ENCODE data around the gene BANP.

The BANP gene

DNA sequence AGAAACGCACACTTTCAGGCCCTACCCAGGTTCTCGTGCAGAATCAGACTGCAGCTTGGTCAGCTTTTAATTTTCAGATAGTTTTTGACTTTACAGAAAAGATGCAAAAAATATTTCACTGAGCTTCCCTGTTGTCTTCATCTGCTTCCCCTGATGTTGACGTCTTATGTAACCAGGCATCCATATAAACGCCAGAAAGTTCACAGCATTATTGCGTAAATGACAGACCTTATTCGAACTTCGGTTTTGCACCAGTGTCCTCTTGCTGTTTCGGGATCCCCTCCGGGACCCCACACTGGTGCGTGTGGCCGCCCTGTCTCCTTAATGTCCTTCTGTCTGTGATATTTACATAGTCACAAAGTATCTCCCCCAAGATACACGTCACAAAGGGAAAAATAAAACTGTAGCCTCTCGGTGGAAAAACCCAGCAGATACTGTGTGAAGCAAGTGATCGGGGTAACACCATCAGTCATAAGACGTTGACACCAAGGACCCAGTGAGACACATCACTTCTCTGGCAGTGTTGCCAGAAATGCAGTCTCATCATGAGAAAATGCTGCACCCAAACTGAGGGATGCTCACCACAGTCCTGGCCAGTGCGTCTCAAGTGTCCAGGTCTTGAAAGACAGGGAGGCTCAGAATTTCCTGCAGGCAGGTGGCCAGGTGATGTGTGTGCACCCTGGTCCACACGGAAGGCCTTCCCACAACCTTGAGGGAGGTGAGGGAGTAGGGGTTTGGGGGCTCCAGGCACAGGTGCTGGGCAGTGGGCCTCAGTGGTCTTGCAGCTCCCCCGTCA lies 4.3 kb downstream of the BANP start:
- Histone ChIP-seq H3K4me1 (ENCODE audit: control insufficient read depth, insufficient read depth, low read length) (peaks cover 3% of the 10 kb centered on the region), H3K9ac (ENCODE audit: low read depth, low read length) (peak overlapping the region; percentile 24), H3K36me3 (ENCODE audit: control insufficient read depth, insufficient read depth, low read length) (peaks cover 17% of the 10 kb centered on the region), H3K27me3 (ENCODE audit: control insufficient read depth, insufficient read depth, low read length) (no peaks in the 10 kb centered on the region), H3K9me3 (ENCODE audit: control insufficient read depth, insufficient read depth, low read length) (no peaks in the 10 kb centered on the region), H3K4me3 (ENCODE audit: low read depth, low read length) (no peak overlapping the region)

DNA sequence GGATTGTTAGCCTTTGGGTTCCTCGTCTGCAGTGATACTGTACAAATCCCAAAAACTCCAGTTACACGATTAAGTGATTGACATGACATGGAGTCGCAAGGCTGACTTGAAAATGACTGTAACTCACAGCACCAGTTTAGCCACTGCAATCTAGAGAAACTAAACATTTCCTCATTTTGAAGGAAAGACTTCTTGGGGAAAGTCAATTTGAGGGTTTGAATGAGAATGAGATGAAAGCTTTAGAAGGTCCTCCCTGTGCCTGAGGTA lies 4.8 kb downstream of the BANP start:
- H3K36me3 ChIP-seq (ENCODE audit: control insufficient read depth, insufficient read depth, low read length) = peaks cover 17% of the 10 kb centered on the region
- peaks cover 3% of the 10 kb centered on the region for H3K4me1 ChIP-seq (ENCODE audit: control insufficient read depth, insufficient read depth, low read length)
- H3K4me3 ChIP-seq (ENCODE audit: low read depth, low read length) = no peak overlapping the region
- H3K9me3 ChIP-seq (ENCODE audit: control insufficient read depth, insufficient read depth, low read length) = no peaks in the 10 kb centered on the region
- H3K27me3 ChIP-seq (ENCODE audit: control insufficient read depth, insufficient read depth, low read length) = no peaks in the 10 kb centered on the region
- no peak overlapping the region for H3K9ac ChIP-seq (ENCODE audit: low read depth, low read length)

DNA sequence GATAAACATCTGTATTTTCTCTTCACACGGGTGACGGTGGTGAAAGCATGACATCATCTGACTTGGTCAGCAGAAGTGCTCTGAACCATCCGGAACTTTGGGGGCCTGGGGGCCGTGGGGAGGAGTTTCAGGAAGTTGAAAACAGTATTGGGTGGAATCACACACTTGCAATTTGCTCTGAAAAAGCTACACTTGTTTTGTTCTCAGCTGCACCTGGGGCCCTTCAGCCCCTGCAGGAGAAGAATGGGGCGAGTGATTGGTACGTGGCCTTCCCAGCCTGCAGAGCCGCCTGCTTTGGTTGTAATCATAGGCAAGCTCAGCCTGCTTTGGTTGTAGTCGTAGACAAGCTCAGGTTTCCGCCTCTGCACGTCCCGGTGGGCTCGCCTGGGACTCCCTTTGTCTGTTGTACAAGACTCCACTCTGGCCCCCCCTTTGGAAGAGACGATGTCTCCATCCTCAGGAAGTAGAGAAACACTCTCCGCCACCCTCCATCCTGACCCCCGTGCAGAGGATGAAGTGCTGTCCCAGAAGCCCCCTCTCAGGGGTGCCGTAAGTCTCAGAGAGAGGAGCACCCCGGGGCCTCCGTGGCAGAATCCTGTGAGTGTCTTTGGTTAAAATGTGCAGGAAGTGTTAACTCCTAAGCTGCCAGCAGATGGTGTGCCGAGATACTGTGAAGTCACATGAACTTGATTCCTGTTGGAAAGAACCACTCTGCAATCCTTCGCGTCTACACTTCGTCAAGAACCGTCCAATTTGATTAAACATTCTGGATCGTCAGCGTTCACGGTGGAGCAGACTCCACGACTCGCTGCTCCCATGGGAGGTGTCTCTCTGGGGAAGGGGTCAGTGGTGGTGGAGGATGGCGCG lies 5.4 kb downstream of the BANP start:
- peaks cover 3% of the 10 kb centered on the region for H3K4me1 ChIP-seq (ENCODE audit: control insufficient read depth, insufficient read depth, low read length)
- no peaks in the 10 kb centered on the region for H3K27me3 ChIP-seq (ENCODE audit: control insufficient read depth, insufficient read depth, low read length)
- no peak overlapping the region for H3K9ac ChIP-seq (ENCODE audit: low read depth, low read length)
- no peaks in the 10 kb centered on the region for H3K9me3 ChIP-seq (ENCODE audit: control insufficient read depth, insufficient read depth, low read length)
- no peak overlapping the region for H3K4me3 ChIP-seq (ENCODE audit: low read depth, low read length)
- peaks cover 17% of the 10 kb centered on the region for H3K36me3 ChIP-seq (ENCODE audit: control insufficient read depth, insufficient read depth, low read length)

DNA sequence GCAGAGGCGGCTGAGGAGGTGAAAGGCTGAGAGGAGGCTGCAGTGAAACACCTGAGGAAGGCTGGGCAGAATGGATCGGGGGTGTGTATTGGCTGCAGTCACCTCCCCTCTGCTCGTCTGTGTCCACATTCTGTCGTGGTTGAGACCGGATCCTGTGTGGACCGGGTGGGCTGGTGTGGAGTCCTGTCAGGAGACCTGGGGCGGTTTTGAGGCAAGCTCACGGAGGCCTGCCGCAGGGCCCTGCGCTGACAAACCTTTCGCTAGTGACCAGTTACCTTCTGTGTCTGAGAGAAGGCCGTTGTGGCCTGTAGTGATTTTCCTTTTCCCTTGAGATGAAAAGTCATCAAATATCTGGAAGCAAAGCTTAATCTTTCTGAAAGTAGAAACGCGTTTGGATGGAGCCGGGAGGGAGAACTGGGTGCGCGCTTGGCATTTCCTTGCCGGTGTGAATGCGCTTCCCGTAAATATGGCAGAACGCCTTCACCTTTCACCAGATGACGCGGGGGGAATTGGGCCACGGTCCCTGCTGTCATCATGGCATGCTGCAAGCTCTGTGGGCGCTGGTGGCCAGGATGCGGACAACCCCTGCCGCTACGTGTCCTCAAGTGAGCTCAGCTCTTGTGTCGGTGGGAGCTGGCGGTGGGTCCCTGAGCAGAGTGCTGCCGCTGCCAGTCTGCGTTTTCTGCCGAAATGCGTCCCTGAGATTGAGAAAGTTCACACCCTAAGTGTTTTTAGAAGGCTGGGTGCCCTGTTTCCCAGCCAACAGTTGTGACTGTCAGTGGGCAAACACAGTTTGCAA lies 6.3 kb downstream of the BANP start:
- Histone ChIP-seq H3K4me1 (ENCODE audit: control insufficient read depth, insufficient read depth, low read length) (peaks cover 3% of the 10 kb centered on the region), H3K4me3 (ENCODE audit: low read depth, low read length) (no peak overlapping the region), H3K27me3 (ENCODE audit: control insufficient read depth, insufficient read depth, low read length) (no peaks in the 10 kb centered on the region), H3K9ac (ENCODE audit: low read depth, low read length) (no peak overlapping the region), H3K36me3 (ENCODE audit: control insufficient read depth, insufficient read depth, low read length) (peaks cover 17% of the 10 kb centered on the region), H3K9me3 (ENCODE audit: control insufficient read depth, insufficient read depth, low read length) (no peaks in the 10 kb centered on the region)

DNA sequence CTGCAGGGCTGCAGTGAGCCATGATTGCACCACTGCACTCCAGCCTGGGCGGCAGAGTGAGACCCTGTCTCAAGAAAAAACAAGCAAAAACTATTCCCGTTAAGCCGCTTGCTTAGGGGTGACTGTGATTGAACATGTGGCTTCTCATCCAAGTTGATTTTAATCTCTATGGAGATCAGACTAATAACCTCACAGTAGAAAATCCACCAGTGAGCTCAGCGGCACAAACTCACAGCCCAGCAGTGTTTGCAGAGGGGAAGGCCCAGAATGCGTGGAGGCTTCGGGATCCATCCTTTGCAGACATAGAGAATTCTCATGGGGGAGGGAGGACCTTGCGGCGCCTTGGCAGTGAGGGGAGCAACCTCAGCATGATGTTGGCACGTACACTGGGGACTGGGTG lies 7.4 kb downstream of the BANP start:
- Histone ChIP-seq H3K4me3 (ENCODE audit: low read depth, low read length) (no peak overlapping the region), H3K4me1 (ENCODE audit: control insufficient read depth, insufficient read depth, low read length) (peaks cover 3% of the 10 kb centered on the region), H3K27me3 (ENCODE audit: control insufficient read depth, insufficient read depth, low read length) (no peaks in the 10 kb centered on the region), H3K9ac (ENCODE audit: low read depth, low read length) (no peak overlapping the region), H3K9me3 (ENCODE audit: control insufficient read depth, insufficient read depth, low read length) (no peaks in the 10 kb centered on the region), H3K36me3 (ENCODE audit: control insufficient read depth, insufficient read depth, low read length) (peaks cover 14% of the 10 kb centered on the region)

DNA sequence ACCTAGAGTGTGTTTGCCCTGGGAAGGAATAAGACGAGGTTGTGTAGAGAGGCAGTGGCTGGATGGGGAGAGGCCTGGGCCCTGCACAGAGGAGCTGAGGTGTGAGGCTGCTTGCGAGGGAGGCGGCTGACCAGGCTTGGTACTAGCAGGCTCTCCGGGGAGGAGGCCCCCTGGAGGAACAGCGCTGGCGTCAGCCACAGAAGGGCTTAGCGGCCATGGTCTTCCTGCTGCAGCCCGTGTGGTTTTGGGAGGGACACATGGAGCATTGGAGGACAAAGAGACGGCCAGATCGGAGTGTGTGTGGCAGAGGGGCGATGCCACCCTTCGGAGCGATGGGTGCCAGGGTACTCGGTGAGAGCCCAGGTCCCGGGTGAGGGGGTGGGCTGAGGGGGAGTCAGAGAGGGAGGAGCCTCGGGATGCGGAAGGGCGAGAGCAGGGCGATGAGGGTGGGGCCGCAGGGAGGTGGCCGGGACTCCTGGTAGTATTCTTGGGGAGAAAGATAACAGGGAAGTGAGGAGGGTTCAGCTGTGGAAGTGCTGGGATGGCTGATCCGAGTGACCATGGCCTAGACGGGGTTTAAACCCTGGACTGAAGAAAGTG lies 8.3 kb downstream of the BANP start:
- Histone ChIP-seq H3K9me3 (ENCODE audit: control insufficient read depth, insufficient read depth, low read length) (no peaks in the 10 kb centered on the region), H3K4me3 (ENCODE audit: low read depth, low read length) (no peak overlapping the region), H3K9ac (ENCODE audit: low read depth, low read length) (peak overlapping the region; percentile 16), H3K27me3 (ENCODE audit: control insufficient read depth, insufficient read depth, low read length) (no peaks in the 10 kb centered on the region), H3K36me3 (ENCODE audit: control insufficient read depth, insufficient read depth, low read length) (peaks cover 8% of the 10 kb centered on the region), H3K4me1 (ENCODE audit: control insufficient read depth, insufficient read depth, low read length) (peaks cover 3% of the 10 kb centered on the region)

DNA sequence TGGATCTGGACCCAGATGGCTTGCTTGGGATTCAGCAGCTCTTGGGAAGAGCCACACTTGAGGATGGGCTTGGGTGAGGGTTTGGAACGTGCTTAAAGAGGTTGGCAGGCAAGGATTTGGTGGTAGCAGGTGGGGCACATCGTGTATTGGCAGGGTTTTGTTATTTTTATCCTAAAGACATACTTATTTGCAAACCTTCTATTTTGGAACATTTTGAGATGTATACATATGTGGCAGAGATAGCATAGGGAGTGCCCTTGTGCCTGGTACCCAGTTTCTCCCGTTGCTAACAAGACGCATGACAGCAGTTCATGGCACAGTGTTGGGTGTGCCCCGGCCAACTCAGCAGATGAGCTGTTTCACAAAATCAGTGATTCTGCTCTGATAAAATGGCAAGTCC lies 9.1 kb downstream of the BANP start:
- Histone ChIP-seq H3K27me3 (ENCODE audit: control insufficient read depth, insufficient read depth, low read length) (no peaks in the 10 kb centered on the region), H3K36me3 (ENCODE audit: control insufficient read depth, insufficient read depth, low read length) (peaks cover 8% of the 10 kb centered on the region)

DNA sequence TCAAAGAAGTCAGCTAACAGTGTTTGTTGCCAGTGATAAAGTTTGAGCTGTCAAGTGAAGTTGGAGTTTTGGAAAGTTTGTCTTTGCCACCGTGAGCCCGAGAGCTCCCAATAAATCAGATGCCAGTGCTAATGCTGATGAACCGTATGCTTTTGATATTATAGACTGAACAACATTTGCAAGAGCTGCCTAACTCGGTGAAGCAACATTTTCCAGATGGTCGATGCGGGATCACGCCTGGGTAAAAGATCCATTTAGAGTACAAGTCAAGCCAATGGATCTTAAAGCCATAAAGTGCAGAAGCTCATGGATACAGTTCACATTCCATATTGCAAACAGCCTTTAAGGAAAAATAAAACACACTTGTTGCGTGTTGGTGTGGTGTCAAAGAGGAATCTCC lies 9.6 kb downstream of the BANP start:
- H3K9me3 ChIP-seq (ENCODE audit: control insufficient read depth, insufficient read depth, low read length) = no peaks in the 10 kb centered on the region
- H3K9ac ChIP-seq (ENCODE audit: low read depth, low read length) = no peak overlapping the region
- peaks cover 3% of the 10 kb centered on the region for H3K4me1 ChIP-seq (ENCODE audit: control insufficient read depth, insufficient read depth, low read length)
- peaks cover 8% of the 10 kb centered on the region for H3K36me3 ChIP-seq (ENCODE audit: control insufficient read depth, insufficient read depth, low read length)
- H3K27me3 ChIP-seq (ENCODE audit: control insufficient read depth, insufficient read depth, low read length) = no peaks in the 10 kb centered on the region
- H3K4me3 ChIP-seq (ENCODE audit: low read depth, low read length) = no peak overlapping the region

More for the DNA sequence above, 9.1 kb downstream of the BANP start:
- peaks cover 3% of the 10 kb centered on the region for H3K4me1 ChIP-seq (ENCODE audit: control insufficient read depth, insufficient read depth, low read length)
- no peak overlapping the region for H3K4me3 ChIP-seq (ENCODE audit: low read depth, low read length)
- H3K9me3 ChIP-seq (ENCODE audit: control insufficient read depth, insufficient read depth, low read length) = no peaks in the 10 kb centered on the region
- no peak overlapping the region for H3K9ac ChIP-seq (ENCODE audit: low read depth, low read length)

DNA sequence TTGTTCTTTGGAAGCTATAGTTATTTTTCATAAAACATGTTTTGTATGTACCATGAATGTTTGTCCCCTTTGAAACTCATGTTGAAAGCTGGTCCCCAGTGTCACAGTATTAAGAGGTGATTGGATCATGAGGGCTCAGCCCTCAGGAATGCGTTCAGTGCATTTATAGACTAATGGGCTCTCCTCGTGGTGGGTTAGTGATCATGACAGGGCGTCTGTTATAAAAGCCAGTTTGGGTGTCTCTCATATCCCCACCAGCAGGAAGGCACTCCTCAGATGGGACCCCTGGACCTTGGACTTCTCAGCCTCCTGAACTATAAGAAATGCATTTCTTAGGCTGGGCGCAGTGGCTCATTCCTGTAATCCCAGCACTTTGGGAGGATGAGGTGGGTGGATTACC lies 10.4 kb downstream of the BANP start:
- Histone ChIP-seq H3K9ac (ENCODE audit: low read depth, low read length) (no peak overlapping the region), H3K4me3 (ENCODE audit: low read depth, low read length) (no peak overlapping the region), H3K36me3 (ENCODE audit: control insufficient read depth, insufficient read depth, low read length) (peaks cover 8% of the 10 kb centered on the region), H3K27me3 (ENCODE audit: control insufficient read depth, insufficient read depth, low read length) (no peaks in the 10 kb centered on the region), H3K9me3 (ENCODE audit: control insufficient read depth, insufficient read depth, low read length) (no peaks in the 10 kb centered on the region), H3K4me1 (ENCODE audit: control insufficient read depth, insufficient read depth, low read length) (peaks cover 3% of the 10 kb centered on the region)

DNA sequence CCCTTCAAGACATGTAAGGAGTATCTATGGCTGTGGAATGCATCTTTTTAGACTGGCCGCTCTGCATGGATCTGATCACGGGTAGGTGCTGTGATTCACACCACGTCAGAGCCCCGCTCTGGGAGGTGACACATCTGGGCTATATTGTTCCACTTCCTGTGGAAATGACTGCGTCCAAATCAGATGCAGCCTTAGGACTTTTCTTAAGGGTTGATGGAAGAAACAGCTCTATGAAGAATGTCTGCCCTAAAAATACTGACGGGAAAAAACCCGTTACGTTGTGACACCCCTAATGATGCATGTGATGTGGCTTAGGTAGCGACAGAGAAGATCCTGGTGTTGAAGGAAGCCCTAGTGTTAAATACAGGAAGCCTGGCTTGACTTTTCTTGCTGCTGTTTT lies 12.2 kb downstream of the BANP start:
- Histone ChIP-seq H3K36me3 (ENCODE audit: control insufficient read depth, insufficient read depth, low read length) (no peaks in the 10 kb centered on the region), H3K27me3 (ENCODE audit: control insufficient read depth, insufficient read depth, low read length) (no peaks in the 10 kb centered on the region), H3K9me3 (ENCODE audit: control insufficient read depth, insufficient read depth, low read length) (no peaks in the 10 kb centered on the region), H3K9ac (ENCODE audit: low read depth, low read length) (no peak overlapping the region), H3K4me1 (ENCODE audit: control insufficient read depth, insufficient read depth, low read length) (peaks cover 3% of the 10 kb centered on the region), H3K4me3 (ENCODE audit: low read depth, low read length) (no peak overlapping the region)

DNA sequence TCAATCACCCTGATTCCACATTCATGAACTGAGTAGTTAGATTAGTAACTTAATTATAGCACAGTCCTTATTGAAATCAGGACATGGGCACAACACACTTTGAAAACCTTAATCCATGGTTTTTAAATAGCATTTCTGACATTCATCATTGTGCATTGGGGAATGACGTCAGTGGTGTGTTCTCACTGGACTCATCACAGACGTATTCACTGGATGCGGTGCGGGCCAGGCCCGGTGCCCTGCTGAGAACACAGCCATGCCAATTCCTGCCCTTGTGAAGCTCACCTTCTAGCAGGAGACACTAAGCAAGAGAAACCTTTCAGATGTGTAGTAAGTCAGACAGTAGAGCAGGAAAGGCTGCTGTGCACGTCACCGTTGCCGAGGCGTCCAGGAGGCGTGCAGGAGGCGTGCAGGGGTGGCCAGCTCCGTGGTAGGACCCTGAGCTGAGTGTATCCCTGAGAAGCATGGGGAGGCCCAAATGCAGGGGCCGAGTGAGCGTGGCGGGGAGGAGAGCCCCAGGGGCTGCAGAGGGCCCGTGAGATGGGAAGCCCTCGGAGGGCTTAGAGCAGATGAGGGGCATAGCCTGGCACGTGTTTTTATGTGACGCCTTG lies 12.9 kb downstream of the BANP start:
- Histone ChIP-seq H3K9ac (ENCODE audit: low read depth, low read length) (no peak overlapping the region), H3K27me3 (ENCODE audit: control insufficient read depth, insufficient read depth, low read length) (no peaks in the 10 kb centered on the region), H3K4me1 (ENCODE audit: control insufficient read depth, insufficient read depth, low read length) (peaks cover 3% of the 10 kb centered on the region), H3K36me3 (ENCODE audit: control insufficient read depth, insufficient read depth, low read length) (no peaks in the 10 kb centered on the region), H3K4me3 (ENCODE audit: low read depth, low read length) (no peak overlapping the region), H3K9me3 (ENCODE audit: control insufficient read depth, insufficient read depth, low read length) (no peaks in the 10 kb centered on the region)

All from iPS-15b (cell line).